ENCODE measurements around the gene WDR77. TPM values are rescaled to one million over a fixed set of nuclear protein-coding genes. Genes with fewer than 3 reads are reported as not detected.

WDR77 gene
- total RNA-seq, 1 donor from 2014 or later = 49.1 TPM

GRCh38 chr1:111399792-111400610 lies 49.1 kb downstream of the WDR77 start:
- no peak for TF ChIP-seq EZH2 (IDR thresholded peaks at IDR 0.05; ENCODE audit: insufficient read depth, low read length)
- TF ChIP-seq CTCF (IDR thresholded peaks at IDR 0.05; ENCODE audit: insufficient read depth, low read depth, low read length) = peak; percentile 74
- Mint-ChIP-seq H3K36me3 (ENCODE audit: low read depth, unreplicated experiment) (no peaks in the 10 kb centered on the region), H3K27ac (ENCODE audit: unreplicated experiment) (no peak overlapping the region), H3K4me3 (ENCODE audit: unreplicated experiment) (no peak overlapping the region), H3K4me1 (ENCODE audit: low read depth, unreplicated experiment) (no peaks in the 10 kb centered on the region), H3K9me3 (ENCODE audit: unreplicated experiment) (peaks cover 4% of the 10 kb centered on the region), H3K27me3 (ENCODE audit: low read depth, unreplicated experiment) (peaks cover 7% of the 10 kb centered on the region)
- Histone ChIP-seq H3K4me3 (ENCODE audit: insufficient read depth, low read depth, low read length) (no peak overlapping the region), H3K9ac (ENCODE audit: low read length) (no peak overlapping the region), H3K79me2 (ENCODE audit: insufficient read depth, low read length) (no peaks in the 10 kb centered on the region), H3K4me2 (ENCODE audit: low read length) (no peak overlapping the region), H3K4me1 (ENCODE audit: insufficient read depth, low read length) (no peaks in the 10 kb centered on the region), H3K27ac (ENCODE audit: low read depth, low read length) (no peak overlapping the region), H3K9me3 (ENCODE audit: insufficient read depth, low read depth, low read length) (no peaks in the 10 kb centered on the region), H4K20me1 (ENCODE audit: insufficient read depth, low read length) (no peaks in the 10 kb centered on the region), H3K27me3 (ENCODE audit: insufficient read depth, low read length) (peaks cover 14% of the 10 kb centered on the region), H2AFZ (ENCODE audit: low read depth, low read length) (no peak overlapping the region), H3K36me3 (ENCODE audit: insufficient read depth, low read length) (no peaks in the 10 kb centered on the region)
- DNase-seq (ENCODE audit: low read depth) (peak; percentile 4), FAIRE-seq (no peak)

- Mint-ChIP-seq H3K27me3 (ENCODE audit: low read depth, unreplicated experiment) (peaks cover 5% of the 10 kb centered on the region), H3K36me3 (ENCODE audit: low read depth, unreplicated experiment) (no peaks in the 10 kb centered on the region), H3K27ac (ENCODE audit: unreplicated experiment) (no peak overlapping the region), H3K4me3 (ENCODE audit: unreplicated experiment) (no peak overlapping the region), H3K9me3 (ENCODE audit: unreplicated experiment) (peaks cover 3% of the 10 kb centered on the region), H3K4me1 (ENCODE audit: low read depth, unreplicated experiment) (no peaks in the 10 kb centered on the region)
- Histone ChIP-seq H2AFZ (ENCODE audit: low read depth, low read length) (no peak overlapping the region), H4K20me1 (ENCODE audit: insufficient read depth, low read length) (no peaks in the 10 kb centered on the region), H3K4me1 (ENCODE audit: insufficient read depth, low read length) (no peaks in the 10 kb centered on the region), H3K9me3 (ENCODE audit: insufficient read depth, low read depth, low read length) (no peaks in the 10 kb centered on the region), H3K79me2 (ENCODE audit: insufficient read depth, low read length) (no peaks in the 10 kb centered on the region), H3K9ac (ENCODE audit: low read length) (no peak overlapping the region), H3K4me2 (ENCODE audit: low read length) (no peak overlapping the region), H3K36me3 (ENCODE audit: insufficient read depth, low read length) (no peaks in the 10 kb centered on the region), H3K4me3 (ENCODE audit: insufficient read depth, low read depth, low read length) (no peak overlapping the region), H3K27ac (ENCODE audit: low read depth, low read length) (no peak overlapping the region), H3K27me3 (ENCODE audit: insufficient read depth, low read length) (peaks cover 2% of the 10 kb centered on the region)
- TF ChIP-seq EZH2 (IDR thresholded peaks at IDR 0.05; ENCODE audit: insufficient read depth, low read length) = no peak
- no peak for TF ChIP-seq CTCF (IDR thresholded peaks at IDR 0.05; ENCODE audit: insufficient read depth, low read depth, low read length)
- FAIRE-seq = no peak
- no peak for DNase-seq (ENCODE audit: low read depth)
Measured at GRCh38 chr1:111392460-111392945, 56.6 kb downstream of the WDR77 start.

- no peaks in the 10 kb centered on the region for H3K79me2 ChIP-seq (ENCODE audit: insufficient read depth, low read length)
- Mint-ChIP-seq H3K27ac (ENCODE audit: unreplicated experiment) (no peak overlapping the region), H3K9me3 (ENCODE audit: unreplicated experiment) (peaks cover 3% of the 10 kb centered on the region), H3K4me3 (ENCODE audit: unreplicated experiment) (no peak overlapping the region), H3K27me3 (ENCODE audit: low read depth, unreplicated experiment) (peaks cover 5% of the 10 kb centered on the region), H3K36me3 (ENCODE audit: low read depth, unreplicated experiment) (no peaks in the 10 kb centered on the region), H3K4me1 (ENCODE audit: low read depth, unreplicated experiment) (no peaks in the 10 kb centered on the region)
- TF ChIP-seq CTCF (IDR thresholded peaks at IDR 0.05; ENCODE audit: insufficient read depth, low read depth, low read length) (no peak), EZH2 (IDR thresholded peaks at IDR 0.05; ENCODE audit: insufficient read depth, low read length) (no peak)
- H3K4me2 ChIP-seq (ENCODE audit: low read length) = no peak overlapping the region
- no peaks in the 10 kb centered on the region for H3K9me3 ChIP-seq (ENCODE audit: insufficient read depth, low read depth, low read length)
- no peak overlapping the region for H3K9ac ChIP-seq (ENCODE audit: low read length)
- peaks cover 2% of the 10 kb centered on the region for H3K27me3 ChIP-seq (ENCODE audit: insufficient read depth, low read length)
- no peak overlapping the region for H2AFZ ChIP-seq (ENCODE audit: low read depth, low read length)
- FAIRE-seq (no peak), DNase-seq (ENCODE audit: low read depth) (no peak)
- no peaks in the 10 kb centered on the region for H4K20me1 ChIP-seq (ENCODE audit: insufficient read depth, low read length)
- no peaks in the 10 kb centered on the region for H3K4me1 ChIP-seq (ENCODE audit: insufficient read depth, low read length)
- no peak overlapping the region for H3K27ac ChIP-seq (ENCODE audit: low read depth, low read length)
- no peak overlapping the region for H3K4me3 ChIP-seq (ENCODE audit: insufficient read depth, low read depth, low read length)
- no peaks in the 10 kb centered on the region for H3K36me3 ChIP-seq (ENCODE audit: insufficient read depth, low read length)
Measured at GRCh38 chr1:111392042-111392441, 57.0 kb downstream of the WDR77 start.

Data from astrocyte (in vitro differentiated cells and primary cell).